ENCODE results near the gene DDX55.

DDX55 gene

DNA sequence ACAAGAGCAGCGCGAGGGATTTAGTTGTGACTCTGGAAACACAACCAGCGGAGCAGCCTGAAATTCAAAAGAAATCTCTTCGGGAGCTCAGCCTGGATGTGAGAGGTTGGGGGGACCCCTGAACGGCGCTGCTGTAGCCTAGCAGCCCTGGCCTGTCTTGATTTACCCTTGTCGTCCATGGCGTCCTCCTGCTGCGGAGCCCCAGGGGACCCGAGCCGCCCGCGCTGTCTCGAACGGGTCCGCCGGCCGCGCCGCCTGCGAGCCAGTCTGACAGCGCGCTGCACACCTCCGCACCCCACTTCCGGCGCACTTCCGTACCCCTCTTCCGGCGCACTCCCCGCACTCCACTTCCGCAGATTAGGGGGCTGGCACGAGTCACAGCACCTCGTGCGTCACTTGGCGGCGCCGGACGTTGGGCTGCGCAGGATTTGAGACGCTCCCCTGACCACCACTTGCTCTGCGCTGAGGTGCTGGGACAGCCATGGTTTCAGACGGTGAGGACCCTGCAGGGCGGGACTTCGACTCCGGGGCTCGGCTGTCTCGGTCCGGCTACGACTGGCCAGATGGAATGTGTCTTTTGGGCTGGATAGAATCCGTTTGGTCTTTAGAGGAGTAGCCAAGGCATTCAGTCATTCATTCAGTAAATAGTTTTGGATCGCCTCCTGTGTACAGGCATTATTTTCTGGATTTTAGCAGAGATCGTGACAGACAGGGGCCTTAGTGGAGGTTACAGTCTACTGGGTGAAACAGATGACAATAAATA, 31.7 kb downstream of the DDX55 start, which contains the start of the genes EIF2B1 and GTF2H3:
EIF2B1 (minus strand) TSS at position 308 of the 763 bp plus-strand sequence; CDS start at position 179, 129 bp downstream.
GTF2H3 (plus strand) TSS at position 451 of the 763 bp plus-strand sequence; CDS start at position 482, 31 bp downstream.
- peak; percentile 98 for DNase-seq

GRCh38 chr12:123634142-123634561, 32.3 kb downstream of the DDX55 start:
- no peaks in the 10 kb centered on the region for H3K27me3 Mint-ChIP-seq
- peaks cover 22% of the 10 kb centered on the region for H3K36me3 Mint-ChIP-seq
- no peak for DNase-seq
- CTCF ChIA-PET: no interaction called here
- H3K9me3 Mint-ChIP-seq: no peaks in the 10 kb centered on the region
- H3K4me3 Mint-ChIP-seq: peak overlapping the region; percentile 97
- H3K27ac Mint-ChIP-seq: peak overlapping the region; percentile 98
- H3K4me1 Mint-ChIP-seq: peaks cover 39% of the 10 kb centered on the region

More for the DNA sequence above, 31.7 kb downstream of the DDX55 start, which contains the start of the genes EIF2B1 and GTF2H3:
- Mint-ChIP-seq H3K4me1 (peaks cover 39% of the 10 kb centered on the region), H3K36me3 (peaks cover 26% of the 10 kb centered on the region), H3K9me3 (no peaks in the 10 kb centered on the region), H3K27ac (peak within 1 kb of the TSS; percentile 98), H3K4me3 (peak within 1 kb of the TSS; percentile 97), H3K27me3 (no peaks in the 10 kb centered on the region)
- CTCF ChIA-PET: no interaction called here

GRCh38 chr12:123643911-123644310, 42.0 kb downstream of the DDX55 start:
- H3K36me3 Mint-ChIP-seq: peaks cover 21% of the 10 kb centered on the region
- DNase-seq: no peak
- no peak overlapping the region for H3K27ac Mint-ChIP-seq
- H3K4me3 Mint-ChIP-seq: no peak overlapping the region
- H3K4me1 Mint-ChIP-seq: no peaks in the 10 kb centered on the region
- H3K27me3 Mint-ChIP-seq: no peaks in the 10 kb centered on the region
- CTCF ChIA-PET: no interaction called here
- H3K9me3 Mint-ChIP-seq: no peaks in the 10 kb centered on the region

- no peaks in the 10 kb centered on the region for H3K27me3 Mint-ChIP-seq
- H3K36me3 Mint-ChIP-seq: peaks cover 21% of the 10 kb centered on the region
- no peak overlapping the region for H3K4me3 Mint-ChIP-seq
- CTCF ChIA-PET: no interaction called here
- DNase-seq: no peak
- H3K9me3 Mint-ChIP-seq: no peaks in the 10 kb centered on the region
- H3K4me1 Mint-ChIP-seq: no peaks in the 10 kb centered on the region
- H3K27ac Mint-ChIP-seq: no peak overlapping the region
These were observed 43.5 kb downstream of the DDX55 start for GRCh38 chr12:123645380-123645779.

GRCh38 chr12:123645878-123646277, 44.0 kb downstream of the DDX55 start:
- Mint-ChIP-seq H3K4me1 (no peaks in the 10 kb centered on the region), H3K27me3 (no peaks in the 10 kb centered on the region), H3K4me3 (no peak overlapping the region), H3K9me3 (no peaks in the 10 kb centered on the region), H3K36me3 (peaks cover 24% of the 10 kb centered on the region), H3K27ac (no peak overlapping the region)
- no peak for DNase-seq
- CTCF ChIA-PET: no interaction called here

DNA sequence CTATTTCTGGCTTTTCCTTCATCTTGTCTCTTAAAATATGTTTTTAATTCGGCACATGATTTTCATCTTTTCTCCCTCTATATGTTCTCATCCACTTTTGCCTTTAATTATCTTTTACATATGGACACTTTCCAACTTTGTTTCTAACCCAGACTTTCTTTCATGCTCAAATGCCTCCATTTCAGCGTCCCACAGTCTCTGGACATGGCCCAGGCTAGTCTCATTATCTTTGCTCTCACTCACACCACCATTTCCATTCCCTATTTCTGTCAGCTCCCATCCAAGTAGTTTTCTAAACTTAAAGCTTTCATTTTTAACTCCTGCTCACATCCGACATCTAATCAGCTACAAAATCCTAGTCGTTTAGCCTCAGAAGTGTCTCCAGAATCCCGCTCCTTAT, 46.5 kb downstream of the DDX55 start:
- Mint-ChIP-seq H3K9me3 (no peaks in the 10 kb centered on the region), H3K27ac (no peak overlapping the region), H3K4me3 (no peak overlapping the region), H3K4me1 (no peaks in the 10 kb centered on the region), H3K36me3 (peaks cover 27% of the 10 kb centered on the region), H3K27me3 (no peaks in the 10 kb centered on the region)
- CTCF ChIA-PET: no interaction called here
- DNase-seq: no peak

DNA sequence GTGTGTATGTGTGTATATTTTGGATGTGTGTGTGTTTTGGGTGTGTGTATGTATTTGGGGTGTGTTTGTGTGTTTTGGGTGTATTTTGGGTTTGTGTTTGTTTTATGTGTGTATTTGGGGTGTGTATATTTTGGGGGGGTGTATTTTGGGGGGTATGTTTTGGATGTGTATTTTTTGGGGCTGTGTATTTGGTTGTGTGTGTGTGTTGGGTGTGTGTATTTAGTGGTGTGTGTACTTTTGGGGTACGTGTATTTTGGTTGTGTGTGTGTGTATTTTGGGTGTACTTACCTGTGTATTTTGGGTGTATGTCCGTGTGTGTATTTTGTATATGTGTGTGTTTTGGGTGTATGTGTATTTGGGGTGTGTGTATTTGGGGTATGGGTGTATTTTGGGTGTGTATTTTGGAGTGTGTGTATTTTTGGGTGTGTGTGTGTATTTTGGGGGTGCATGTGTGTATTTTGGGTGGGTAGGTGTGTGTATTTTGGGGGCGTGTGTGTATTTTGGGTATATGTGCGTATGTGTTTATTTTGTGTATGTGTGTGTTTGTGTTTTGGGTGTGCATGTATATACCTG, 52.3 kb downstream of the DDX55 start:
- Mint-ChIP-seq H3K4me1 (no peaks in the 10 kb centered on the region), H3K4me3 (no peak overlapping the region), H3K9me3 (no peaks in the 10 kb centered on the region), H3K27me3 (no peaks in the 10 kb centered on the region), H3K36me3 (peaks cover 28% of the 10 kb centered on the region), H3K27ac (no peak overlapping the region)
- DNase-seq: no peak
- CTCF ChIA-PET: no interaction called here

GRCh38 chr12:123655420-123655819, 53.5 kb downstream of the DDX55 start:
- H3K27me3 Mint-ChIP-seq: no peaks in the 10 kb centered on the region
- no peak overlapping the region for H3K27ac Mint-ChIP-seq
- H3K4me1 Mint-ChIP-seq: peaks cover 8% of the 10 kb centered on the region
- CTCF ChIA-PET: interaction anchor here (1.0 to 1.5 kb wide), 2 partner anchors 18 to 58 kb away, joined by 3 read pairs; no protein-coding TSS in a partner anchor
- no peaks in the 10 kb centered on the region for H3K9me3 Mint-ChIP-seq
- H3K36me3 Mint-ChIP-seq: peaks cover 36% of the 10 kb centered on the region
- no peak overlapping the region for H3K4me3 Mint-ChIP-seq
- no peak for DNase-seq

GRCh38 chr12:123656392-123656791, 54.5 kb downstream of the DDX55 start:
- H3K27me3 Mint-ChIP-seq: no peaks in the 10 kb centered on the region
- H3K27ac Mint-ChIP-seq: no peak overlapping the region
- CTCF ChIA-PET: interaction anchor here (1.5 kb wide), 1 partner anchor 57 kb away, joined by 3 read pairs; no protein-coding TSS in a partner anchor
- peaks cover 36% of the 10 kb centered on the region for H3K36me3 Mint-ChIP-seq
- no peak for DNase-seq
- H3K4me1 Mint-ChIP-seq: peaks cover 8% of the 10 kb centered on the region
- no peaks in the 10 kb centered on the region for H3K9me3 Mint-ChIP-seq
- H3K4me3 Mint-ChIP-seq: no peak overlapping the region

DNA sequence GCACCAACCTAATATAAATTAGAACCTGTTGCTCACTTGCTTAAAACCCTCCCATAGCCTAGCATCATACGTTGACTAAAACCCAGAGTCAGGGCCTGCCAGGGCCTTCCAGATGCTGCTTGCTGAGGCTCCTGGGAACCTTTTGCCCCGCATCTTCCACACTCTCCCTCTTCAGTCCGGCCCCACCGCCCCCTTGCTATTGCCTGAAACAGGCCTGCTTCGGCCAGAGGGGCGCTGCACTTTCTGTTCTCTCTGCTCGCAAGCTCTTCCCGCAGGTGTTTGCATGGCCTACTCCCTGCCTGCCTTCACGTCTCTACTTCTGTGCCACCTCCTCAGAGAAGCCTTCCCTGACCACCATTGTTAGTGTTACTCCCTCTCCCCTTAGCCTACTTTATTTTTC, 55.3 kb downstream of the DDX55 start:
- Mint-ChIP-seq H3K4me3 (no peak overlapping the region), H3K36me3 (peaks cover 31% of the 10 kb centered on the region), H3K27me3 (no peaks in the 10 kb centered on the region), H3K9me3 (no peaks in the 10 kb centered on the region), H3K27ac (no peak overlapping the region), H3K4me1 (peaks cover 8% of the 10 kb centered on the region)
- CTCF ChIA-PET: interaction anchor here (1.5 kb wide), 1 partner anchor 56 kb away, joined by 3 read pairs; no protein-coding TSS in a partner anchor
- DNase-seq: no peak

- H3K4me1 Mint-ChIP-seq: peaks cover 8% of the 10 kb centered on the region
- no peaks in the 10 kb centered on the region for H3K9me3 Mint-ChIP-seq
- H3K27me3 Mint-ChIP-seq: no peaks in the 10 kb centered on the region
- H3K27ac Mint-ChIP-seq: peak overlapping the region; percentile 67
- no peak overlapping the region for H3K4me3 Mint-ChIP-seq
- H3K36me3 Mint-ChIP-seq: peaks cover 28% of the 10 kb centered on the region
- CTCF ChIA-PET: no interaction called here
- DNase-seq: no peak
These were observed 58.3 kb downstream of the DDX55 start for GRCh38 chr12:123659996-123660727.

GRCh38 chr12:123667771-123668170, 65.9 kb downstream of the DDX55 start:
- H3K27ac Mint-ChIP-seq: no peak overlapping the region
- no peak for DNase-seq
- H3K4me1 Mint-ChIP-seq: peaks cover 17% of the 10 kb centered on the region
- H3K36me3 Mint-ChIP-seq: peaks cover 4% of the 10 kb centered on the region
- CTCF ChIA-PET: no interaction called here
- H3K9me3 Mint-ChIP-seq: no peaks in the 10 kb centered on the region
- H3K27me3 Mint-ChIP-seq: no peaks in the 10 kb centered on the region
- no peak overlapping the region for H3K4me3 Mint-ChIP-seq
